Measurements from ENCODE around the gene CLCA1.

- TF ChIP-seq CTCF (IDR thresholded peaks at IDR 0.05) = peak in 2 of 3 donors; percentile 47 to 54
- TF ChIP-seq POLR2A (IDR thresholded peaks at IDR 0.05) = no peak
- TF ChIP-seq POLR2AphosphoS5 (IDR thresholded peaks at IDR 0.05) = no peak
These were observed 49.3 kb upstream of the CLCA1 start for GRCh38 chr1:86419277-86419903.
